ENCODE results near the gene STARD13.

The STARD13 gene

DNA sequence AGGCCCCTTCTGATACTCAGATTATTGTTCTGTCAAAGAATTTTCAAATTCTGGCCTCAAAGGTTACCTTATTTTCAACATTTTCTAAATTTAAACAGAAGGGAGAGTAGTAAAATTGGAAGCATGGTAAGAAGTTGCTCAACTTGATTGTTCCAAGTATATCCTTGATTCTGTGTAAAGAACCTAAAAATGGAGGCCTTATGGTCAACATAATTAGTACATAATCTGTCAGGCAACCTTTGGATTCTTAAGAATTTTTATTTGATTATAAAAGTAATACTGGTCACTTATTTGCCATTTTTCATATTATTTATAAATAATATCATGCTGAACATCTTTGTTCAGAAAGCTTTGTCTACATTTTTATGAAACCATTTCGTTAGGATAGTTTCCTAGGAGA is 83.9 kb downstream of the STARD13 start:
- DNase-seq (ENCODE audit: low read depth): no peak

DNA sequence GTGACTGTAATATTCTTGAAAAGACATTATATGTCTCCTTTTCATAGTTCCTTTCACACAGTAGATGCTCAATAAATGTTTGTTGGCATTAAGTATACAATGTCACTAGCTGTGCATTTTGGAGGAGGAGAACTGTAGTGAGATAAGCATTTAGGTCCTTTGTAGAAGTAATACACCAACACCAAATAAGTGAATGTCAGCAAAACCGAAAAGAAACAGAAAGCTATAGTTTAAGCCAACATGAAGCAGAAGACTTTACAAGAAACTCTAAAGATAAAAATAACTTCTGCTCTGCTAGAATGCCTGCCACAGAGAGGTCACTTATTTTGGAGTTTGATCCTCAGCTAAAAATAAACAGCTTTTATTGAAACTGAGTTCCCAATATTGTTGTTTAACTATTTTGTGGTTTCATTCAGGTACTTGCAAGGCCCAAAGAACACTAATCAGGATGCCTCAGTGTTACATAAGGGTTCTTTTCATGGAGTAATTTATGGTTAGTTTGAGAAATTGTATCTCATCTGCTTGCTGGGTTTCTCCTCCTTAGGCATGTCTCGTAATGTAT is 86.2 kb downstream of the STARD13 start:
- no peak for DNase-seq (ENCODE audit: low read depth)

DNA sequence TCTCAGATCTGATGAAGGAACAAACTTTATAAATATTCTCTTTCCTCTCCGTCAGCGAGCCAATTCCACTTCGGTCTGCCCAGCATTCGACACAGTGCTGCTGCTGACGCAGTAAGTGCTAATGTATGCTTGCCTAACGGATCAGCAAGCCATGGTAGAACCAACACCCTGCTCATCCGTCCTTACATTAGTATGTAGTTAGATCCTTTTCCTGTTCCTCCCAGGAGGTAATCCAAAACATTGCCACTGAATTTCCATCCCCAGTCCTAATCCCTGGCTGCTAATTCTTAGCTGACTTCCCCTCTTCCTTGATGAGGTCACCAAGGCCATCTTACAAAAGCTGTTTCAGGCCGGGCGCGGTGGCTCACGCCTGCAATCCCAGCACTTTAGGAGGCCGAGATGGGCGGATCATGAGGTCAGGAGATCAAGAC is 88.0 kb downstream of the STARD13 start:
- DNase-seq (ENCODE audit: low read depth): no peak

DNA sequence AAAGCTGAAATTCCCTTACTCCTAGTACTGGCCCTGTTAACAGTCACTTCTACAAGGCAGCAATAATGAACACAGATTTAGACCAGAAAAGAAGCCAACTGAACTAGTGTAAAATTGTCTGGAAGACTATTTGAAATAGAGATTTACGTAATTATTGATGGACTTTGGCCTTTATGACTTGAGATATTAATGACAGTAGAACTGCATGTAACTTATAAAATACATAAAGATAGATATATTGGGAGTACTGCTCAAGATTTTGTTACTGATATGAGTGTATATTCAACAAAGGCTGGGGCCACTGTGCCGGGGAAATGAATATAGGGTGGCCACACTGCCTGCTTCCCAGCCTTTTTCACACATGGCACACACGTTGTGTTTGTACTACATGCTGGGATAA is 88.8 kb downstream of the STARD13 start:
- no peak for DNase-seq (ENCODE audit: low read depth)

DNA sequence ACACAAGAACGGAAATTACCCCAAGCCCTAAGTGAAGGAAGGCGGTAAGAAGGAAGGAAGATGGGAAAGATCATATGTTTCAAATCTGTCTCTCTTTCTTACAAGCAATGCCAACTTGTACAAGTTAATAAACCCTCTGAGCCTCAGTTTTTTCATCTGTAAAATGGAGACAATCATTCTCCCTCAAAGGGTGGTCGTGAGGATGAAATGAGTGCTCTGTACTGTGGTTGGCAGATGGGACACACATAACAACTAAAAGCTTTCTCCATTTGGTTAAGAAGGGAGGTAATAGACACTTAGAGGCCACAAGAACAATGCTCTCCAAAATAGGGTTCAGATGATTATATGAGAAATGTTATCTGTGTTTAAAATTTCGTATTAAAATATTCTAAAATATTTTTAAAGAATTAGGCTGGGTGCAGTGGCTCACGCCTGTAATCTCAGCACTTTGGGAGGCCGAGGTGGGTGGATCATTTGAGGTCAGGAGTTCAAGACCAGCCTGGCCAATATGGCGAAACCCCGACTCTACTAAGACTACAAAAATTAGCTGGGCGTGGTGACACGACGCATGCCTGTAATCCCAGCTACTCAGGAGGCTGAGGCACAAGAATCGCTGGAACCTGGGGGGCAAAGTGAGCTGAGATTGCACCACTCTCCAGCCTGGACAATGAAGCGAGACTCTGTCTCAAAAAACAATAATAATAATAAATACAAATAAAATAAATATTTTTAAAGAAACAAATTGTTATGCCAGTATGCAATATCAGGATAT is 89.7 kb downstream of the STARD13 start:
- no peak for DNase-seq (ENCODE audit: low read depth)

DNA sequence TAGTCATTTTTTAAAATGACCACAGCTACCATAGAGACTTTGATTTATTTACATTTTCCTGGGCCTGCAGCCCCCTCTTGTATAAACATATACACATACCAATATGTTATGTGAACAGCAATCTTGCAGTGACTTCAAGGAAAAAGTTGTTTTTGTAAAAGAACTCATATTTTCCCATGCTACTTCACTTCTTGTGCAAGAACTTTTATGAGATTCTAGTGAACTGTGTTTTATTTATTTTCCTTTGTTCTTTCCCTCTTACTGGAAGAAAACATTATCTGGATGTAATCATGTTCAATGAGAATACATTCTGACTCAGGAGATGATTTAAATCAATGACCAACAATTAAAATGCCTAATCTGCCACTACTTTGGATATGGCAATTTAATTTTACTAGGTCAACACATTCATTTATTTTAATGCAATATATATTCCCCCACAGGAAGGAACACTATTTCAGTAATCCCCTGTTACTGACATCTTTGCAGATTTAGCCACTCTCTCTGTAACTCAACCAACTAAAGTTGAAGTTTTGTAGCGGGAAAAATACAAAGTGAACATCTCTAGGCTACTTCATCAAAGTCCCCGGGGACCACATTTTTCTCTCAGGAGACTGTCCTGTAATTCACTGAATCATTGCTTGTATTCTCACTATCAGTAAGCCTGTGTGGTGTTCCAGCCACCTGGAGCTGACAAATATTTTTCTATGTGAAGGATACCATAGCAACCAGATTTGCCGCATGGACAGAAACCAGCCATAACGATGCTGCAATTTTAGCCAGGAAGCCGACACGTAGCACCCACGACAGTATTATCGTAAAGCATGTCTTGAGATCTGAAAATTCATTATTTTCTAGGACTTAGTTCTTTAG is 90.5 kb downstream of the STARD13 start:
- DNase-seq (ENCODE audit: low read depth): no peak

DNA sequence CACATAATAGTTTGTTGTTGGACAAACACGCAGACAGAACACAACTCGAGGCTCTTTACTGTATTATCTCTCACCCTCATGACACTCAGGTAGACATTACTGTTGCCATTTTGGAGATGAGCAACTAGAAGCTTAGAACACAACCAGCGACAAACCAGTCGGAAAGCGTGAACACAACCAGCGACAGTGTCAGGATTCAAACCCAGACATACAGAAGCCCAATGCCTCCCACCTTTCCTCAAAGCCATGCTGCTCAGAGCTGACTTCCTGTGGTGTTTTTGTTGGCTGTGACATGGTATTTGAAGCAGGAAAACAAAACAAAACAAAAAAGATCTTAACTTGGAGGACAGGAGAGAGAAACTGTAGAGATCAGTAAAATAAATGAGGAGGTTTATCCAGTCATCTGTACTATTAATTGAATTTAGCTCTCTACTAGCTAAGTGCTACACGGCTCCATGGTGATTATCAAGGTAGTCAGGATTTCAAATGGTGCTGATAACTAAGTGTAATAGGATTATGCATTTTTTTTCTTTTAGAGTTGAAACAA is 92.1 kb downstream of the STARD13 start:
- DNase-seq (ENCODE audit: low read depth): no peak

DNA sequence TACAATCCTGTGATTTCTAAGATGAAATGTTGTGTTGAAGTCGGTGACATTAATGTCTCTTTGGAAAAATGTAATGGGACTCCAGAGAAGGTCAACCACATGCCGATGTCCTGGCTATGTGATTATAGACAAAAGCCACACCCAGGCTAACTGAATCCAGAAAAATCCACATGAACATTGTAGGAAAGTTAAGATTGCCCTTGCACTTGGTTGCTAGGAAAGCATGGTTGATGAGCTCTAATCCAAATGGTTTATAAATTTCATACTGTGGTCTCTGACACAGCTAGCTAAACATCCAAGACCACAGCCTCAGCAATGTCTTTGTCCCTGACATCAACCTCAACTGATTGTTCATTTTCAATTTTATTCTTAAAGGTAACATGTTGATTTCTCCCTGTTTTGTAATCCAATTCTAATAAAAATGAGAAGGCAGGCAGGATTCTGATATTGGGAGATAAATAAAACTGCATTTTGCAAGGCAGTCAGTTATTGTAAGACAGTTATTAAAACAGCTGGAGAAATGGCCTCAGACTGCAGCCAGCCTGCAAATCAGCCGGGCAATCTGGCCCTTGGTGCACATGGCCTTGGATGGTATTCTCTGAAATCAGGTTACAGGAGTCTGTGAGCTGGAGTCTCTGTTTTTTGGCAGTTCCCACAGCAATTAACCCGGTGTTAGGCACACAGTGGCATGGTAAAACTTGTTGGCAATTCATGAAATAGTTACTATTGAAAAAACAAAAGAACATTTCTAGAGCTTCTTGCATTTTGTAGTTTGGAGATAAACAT is 93.9 kb downstream of the STARD13 start:
- no peak for DNase-seq (ENCODE audit: low read depth)

DNA sequence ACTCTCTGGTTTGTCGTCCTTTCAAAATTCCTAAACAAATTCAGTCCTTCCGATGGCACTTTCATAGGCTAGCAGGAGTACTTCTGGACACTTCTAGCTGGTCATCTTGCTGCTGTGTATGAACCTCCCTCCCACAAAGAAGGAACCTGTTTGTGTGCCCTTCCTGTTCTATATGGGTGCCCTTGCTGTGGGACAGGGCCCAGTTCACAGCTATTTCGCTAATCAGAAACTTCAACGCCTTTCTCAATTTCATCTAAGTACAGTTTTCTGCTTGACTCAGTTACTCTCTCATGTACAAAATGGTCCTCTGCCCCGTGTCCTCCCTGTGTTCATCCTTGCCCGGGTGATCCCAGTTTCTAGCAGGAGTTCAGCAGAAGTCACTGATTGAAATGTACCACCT is 96.1 kb downstream of the STARD13 start:
- no peak for DNase-seq (ENCODE audit: low read depth)

DNA sequence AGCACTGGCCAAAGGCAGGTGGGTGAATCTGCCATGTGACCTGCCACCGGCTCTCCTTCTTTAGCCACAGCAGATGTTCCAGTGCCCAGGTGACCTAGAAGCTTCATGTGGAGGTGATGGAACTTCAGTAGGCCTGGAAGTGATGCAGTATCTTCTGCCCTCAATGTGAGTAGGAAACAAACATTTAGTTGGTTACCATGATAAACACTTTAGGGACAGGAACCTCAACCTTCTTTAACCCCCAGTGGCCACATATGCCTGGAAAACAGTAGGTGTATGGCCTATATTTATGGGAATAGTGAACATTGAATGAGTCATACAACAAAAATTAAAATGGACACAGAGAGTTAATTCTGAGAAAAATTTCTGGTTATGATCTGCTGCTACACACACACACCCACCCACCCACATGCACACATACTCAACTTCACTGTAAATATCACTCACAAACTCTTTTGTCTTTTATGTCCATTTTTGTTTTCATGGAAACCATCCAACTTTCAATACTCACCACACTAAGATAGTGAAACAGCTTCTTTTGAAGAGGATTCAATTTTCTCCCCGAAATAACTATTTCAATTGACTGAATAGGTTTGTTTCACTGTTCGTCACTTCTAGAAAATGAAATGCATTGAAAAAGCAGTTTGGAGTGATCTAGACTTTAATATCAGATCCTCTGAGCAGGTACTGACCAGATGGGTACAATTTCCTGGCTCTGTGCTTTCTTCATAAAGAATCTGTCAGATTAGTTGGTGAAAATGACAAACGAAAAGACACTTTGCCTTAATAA is 97.3 kb downstream of the STARD13 start:
- DNase-seq (ENCODE audit: low read depth): no peak

DNA sequence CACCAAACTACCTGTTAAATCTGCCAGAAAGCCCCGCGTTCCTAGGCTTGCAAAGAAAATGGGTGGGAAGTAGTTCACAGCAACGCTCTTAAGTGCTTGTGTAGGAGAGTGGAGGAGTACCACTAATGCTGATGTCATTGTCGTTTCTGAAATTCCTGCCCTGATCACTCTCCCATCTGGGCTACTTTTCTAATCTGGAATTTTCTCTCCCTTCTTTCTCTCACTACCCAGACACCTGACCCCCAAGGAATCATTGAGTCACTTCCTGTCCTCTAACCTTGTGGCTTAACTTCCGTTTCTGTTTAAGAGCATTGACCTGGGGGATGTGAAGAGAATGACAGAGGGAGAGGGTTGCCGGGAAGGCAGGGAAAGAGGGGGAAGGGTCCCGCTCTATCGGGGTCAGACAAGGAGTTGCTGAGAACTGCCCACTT is 98.7 kb downstream of the STARD13 start:
- no peak for DNase-seq (ENCODE audit: low read depth)

DNA sequence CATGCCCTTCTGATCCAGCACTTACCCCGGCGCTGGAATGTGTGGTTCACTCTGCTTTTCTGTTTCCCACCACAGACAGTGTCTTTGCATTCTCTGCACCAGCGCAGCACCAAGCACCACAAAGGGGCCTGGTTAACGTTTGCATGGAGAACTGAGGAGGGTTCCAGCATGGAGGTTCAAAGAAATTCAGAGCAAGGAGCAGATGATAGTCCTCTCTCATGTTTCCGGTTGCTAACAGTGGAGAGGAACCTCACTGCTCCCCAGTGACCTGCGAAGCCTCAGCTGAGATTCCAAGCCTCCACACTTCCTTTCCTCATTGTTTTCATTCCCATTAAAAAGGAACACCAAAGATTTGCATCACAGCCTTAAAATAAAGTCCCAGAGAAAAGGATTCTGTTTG is 99.7 kb downstream of the STARD13 start:
- no peak for DNase-seq (ENCODE audit: low read depth)

DNA sequence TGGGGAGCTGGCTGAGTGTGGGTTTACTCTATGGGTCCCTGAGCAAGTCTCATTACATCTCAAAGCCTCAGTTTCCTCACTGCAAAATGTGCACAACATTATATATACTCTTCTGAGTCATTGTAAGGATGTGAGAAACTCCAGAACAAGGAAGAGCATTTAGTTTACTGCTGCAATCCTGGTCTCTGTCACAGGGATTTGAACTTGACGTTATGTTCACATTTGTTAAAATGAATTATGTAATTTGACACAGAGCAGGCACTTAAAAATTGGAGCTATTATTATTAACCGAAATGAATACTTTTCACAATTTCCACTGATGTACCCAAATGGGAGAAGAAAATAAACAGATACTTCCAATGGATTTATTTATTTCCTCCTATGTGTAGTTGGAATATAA is 101.0 kb downstream of the STARD13 start:
- DNase-seq (ENCODE audit: low read depth): no peak

DNA sequence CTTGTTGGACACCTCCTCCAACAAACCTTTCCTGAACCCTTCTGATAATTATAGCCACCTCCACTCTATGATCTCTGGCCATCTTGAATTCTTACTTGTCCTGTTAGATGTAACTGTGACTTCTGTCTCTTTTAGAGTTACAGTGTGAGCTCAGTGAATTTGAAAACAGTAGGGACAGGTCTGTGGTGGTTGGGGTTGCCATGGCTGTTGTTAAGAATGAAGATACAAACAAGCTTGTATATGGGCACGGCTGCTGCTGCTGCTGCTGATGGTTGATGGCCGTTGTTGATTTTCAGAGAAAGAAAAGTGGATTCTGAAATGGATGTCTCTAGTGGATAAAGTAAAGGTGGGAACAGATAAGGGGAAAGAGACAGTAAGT is 101.5 kb downstream of the STARD13 start:
- no peak for DNase-seq (ENCODE audit: low read depth)

DNA sequence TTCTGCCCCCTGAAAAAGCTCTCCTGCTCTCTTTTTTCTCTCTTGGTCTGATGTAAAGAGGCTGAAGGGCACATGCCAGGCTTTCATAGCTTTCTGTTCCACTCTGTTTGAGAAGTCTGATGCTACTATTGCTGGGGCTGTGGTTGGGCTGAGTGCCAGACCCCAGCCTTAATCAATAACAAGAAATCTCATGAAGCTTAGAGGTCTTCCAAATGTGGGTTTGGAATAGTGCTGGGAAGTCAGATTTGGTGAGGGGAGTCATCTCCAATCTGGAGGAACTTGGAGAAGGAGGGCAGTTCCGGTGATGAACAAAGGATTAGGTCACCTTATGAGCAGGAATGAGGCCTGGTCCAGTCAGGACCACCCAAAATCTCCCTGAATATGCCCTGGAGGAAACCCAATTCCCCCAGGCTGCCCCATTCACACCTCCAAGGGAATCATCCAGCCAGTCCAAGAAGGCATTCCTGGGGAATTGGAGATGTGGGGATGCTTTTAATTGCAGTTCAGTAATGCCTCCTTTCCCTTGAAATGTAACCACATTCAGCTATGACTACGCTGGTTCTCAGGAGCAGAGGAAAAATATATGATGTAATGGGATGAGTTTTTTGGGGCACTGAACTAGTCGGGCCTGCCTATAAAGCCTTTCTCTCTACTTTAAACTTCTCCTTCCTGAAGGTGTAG is 102.0 kb downstream of the STARD13 start:
- DNase-seq (ENCODE audit: low read depth): no peak

DNA sequence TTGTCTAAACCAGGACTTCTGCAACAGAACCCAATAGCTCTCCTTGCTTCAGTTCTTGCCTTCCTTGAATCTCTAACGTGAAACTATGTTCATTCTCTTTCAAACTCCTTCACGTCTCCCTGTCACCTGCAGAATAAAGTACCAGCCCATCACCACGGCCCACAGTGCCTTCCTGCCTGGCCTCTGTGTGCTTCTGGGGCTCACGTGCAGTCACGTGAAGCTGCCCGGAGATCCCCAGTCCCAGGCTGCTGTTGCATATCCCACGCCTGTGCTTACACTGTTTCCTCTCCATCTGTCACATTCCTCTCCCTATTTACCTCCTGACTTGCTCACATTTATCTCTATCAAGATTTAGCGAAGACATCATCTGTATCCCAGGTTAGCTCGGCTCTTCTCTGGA is 102.8 kb downstream of the STARD13 start:
- DNase-seq (ENCODE audit: low read depth): no peak

DNA sequence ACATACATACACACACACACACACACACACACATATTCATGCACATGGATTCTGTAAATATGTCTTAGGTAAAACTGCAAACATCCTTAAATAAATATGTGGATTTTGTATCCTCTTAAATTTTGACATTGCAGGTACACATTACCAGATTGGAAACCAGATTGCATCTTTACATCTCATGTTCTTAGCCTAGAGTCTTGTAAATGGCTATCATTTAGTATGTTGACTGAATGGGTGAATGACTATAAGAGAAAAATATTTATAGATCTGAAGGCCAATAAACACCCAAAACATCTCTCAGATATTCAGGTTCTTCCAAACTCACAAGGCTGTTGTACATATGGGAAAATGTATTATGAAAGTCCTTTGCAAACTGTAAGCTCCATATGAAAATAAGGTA is 104.3 kb downstream of the STARD13 start:
- DNase-seq (ENCODE audit: low read depth): no peak

DNA sequence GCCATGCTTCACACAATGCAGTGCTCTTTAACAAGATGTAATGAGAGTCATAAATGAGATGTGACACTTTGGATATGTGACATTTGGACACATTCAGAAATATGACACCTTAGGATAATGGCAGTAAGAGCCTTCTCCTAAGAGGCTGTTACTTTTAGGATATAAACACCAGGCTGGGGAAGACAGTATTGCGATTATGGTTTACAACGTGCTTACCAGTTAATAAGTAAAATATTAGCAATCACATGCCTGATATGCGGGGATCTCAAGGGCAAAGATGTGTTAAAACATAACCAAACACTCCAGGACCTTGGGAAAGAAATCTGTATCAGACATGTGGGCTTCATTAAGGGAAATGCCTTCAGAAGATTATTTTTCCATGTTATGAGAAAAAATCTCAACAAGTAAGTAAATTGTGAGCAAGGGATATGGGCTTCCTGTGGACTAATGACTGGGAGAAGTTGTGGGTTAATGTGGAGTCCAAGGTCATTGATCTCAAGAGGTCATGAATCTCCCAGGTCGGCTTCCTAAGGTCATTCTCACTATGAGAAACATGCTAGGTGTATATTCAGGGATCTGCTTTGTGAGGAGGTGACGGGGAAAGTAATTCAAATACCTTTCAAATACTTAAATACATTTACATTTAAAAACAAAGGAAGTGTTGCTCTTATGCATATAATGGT is 105.3 kb downstream of the STARD13 start:
- no peak for DNase-seq (ENCODE audit: low read depth)

DNA sequence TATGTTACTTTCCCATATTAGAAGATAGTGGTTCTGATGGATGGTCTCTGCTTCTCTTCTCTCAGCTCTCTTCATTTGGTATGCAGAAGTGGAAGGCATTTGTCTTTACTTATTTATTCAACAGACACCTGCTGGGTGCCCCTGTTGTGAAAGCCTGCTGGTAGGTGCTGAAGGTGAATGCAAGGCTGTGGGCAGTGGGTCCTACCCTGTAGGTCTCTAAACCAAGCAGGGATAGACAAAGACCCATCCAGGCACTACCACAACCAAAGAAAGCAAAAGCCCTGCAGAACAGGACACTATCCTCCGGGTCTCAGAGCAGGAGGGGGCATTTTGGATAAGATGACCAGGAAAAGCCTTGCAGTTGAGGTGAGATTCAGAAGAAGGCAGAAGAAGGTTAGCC is 106.1 kb downstream of the STARD13 start:
- DNase-seq (ENCODE audit: low read depth): no peak
